HepG2 (cell line): ENCODE data around the gene MSANTD1. TPM values are rescaled to one million over a fixed set of nuclear protein-coding genes. Genes with fewer than 3 reads are reported as not detected.

Experiments used
- SKIL ChIP-seq: sonication (generic); formaldehyde crosslinking; IDR thresholded peaks from 2 replicates; pipeline ENCODE4 v1.8.0; 2022; ENCODE audit warnings: missing genetic modification reagents, mild to moderate bottlenecking, moderate library complexity, borderline replicate concordance
- THAP9 ChIP-seq: sonication (generic); formaldehyde crosslinking; IDR thresholded peaks from 2 replicates; pipeline ENCODE4; 2020; ENCODE audit warnings: missing genetic modification reagents, mild to moderate bottlenecking, borderline replicate concordance
- ZBTB26 ChIP-seq: IDR thresholded peaks from 2 replicates; pipeline ENCODE4 v1.6.1; 2016; ENCODE audit warnings: missing compliant biosample characterization, missing genetic modification reagents, borderline replicate concordance
- ZNF260 ChIP-seq: sonication (generic); formaldehyde crosslinking; IDR thresholded peaks from 2 replicates; pipeline ENCODE4 v1.4.0; 2020; ENCODE audit warnings: missing genetic modification reagents, low read depth, mild to moderate bottlenecking, borderline replicate concordance
- ZNF607 ChIP-seq: sonication (generic); formaldehyde crosslinking; IDR thresholded peaks from 2 replicates; pipeline ENCODE4 v1.5.1; 2020; ENCODE audit warnings: missing genetic modification reagents, mild to moderate bottlenecking, borderline replicate concordance
- ZNF639 ChIP-seq: conservative IDR thresholded peaks from 2 replicates; pipeline ENCODE4 v1.6.1; 2018; ENCODE audit warnings: missing genetic modification reagents
- polyA plus RNA-seq, 8 experiments: library from polyadenylated mRNA; depleted of rRNA in 3 of 8; stranded (reverse) in 7 of 8; unstranded in 1 of 8; fragments of >200 nt; fragmentation: Illumina TruSeq in 4 of 8; extraction: Trizol in 4 of 8; gene quantifications; 2 replicates each; pipeline versions ENCODE4 v1.2.1 to v1.2.3, GENCODE V29; 2011 to 2016; ENCODE audit warnings: low read depth in 4 of 8, missing spikeins in 1 of 8, mixed read lengths in 1 of 8; ENCODE audit not compliant: insufficient read depth in 1 of 8
- total RNA-seq, 5 experiments: library from RNA; depleted of rRNA; stranded (reverse); fragments of >200 nt; fragmentation: Illumina TruSeq; extraction: Trizol; gene quantifications; 2 replicates each; pipeline ENCODE4 v1.2.3, GENCODE V29; 2016; ENCODE audit warnings: low read depth in 1 of 5

Gene MSANTD1
- total and polyA plus RNA-seq, 2 of the 13 experiments (the other 11 are each of a cell fraction or from before 2014, with no cell fraction given): 0.22 to 0.40 TPM

GRCh38 chr4:3263053-3263875 is 14.3 kb downstream of the MSANTD1 start (continued):
- TF ChIP-seq THAP9 (CRISPR knock-in tag) (no peak), SKIL (CRISPR knock-in tag) (no peak), ZNF260 (CRISPR knock-in tag) (no peak), ZNF639 (CRISPR knock-in tag) (no peak), ZNF607 (no peak), ZBTB26 (CRISPR knock-in tag) (no peak)
- TF ChIP-seq, all 625 proteins: peak for 0
